Liver (tissue), 9 donors: ENCODE measurements around the gene JMY. TPM values are rescaled to one million over a fixed set of nuclear protein-coding genes. Genes with fewer than 3 reads are reported as not detected.

Experiments used
- DNase-seq: peaks from one replicate; pipeline ENCODE4 v3.0.0-alpha.2; 2017; ENCODE audit warnings: low spot score
- H3K27ac ChIP-seq, 2 donors: one replicate each; pipeline ENCODE4 v1.7.0; 2013; ENCODE audit warnings: inconsistent platforms in 2 of 2, low read length in 2 of 2, control low read depth in 1 of 2, low read depth in 1 of 2, mild to moderate bottlenecking in 1 of 2
- H3K27me3 ChIP-seq, 4 donors: one replicate each; pipeline versions ENCODE4 v1.6.1 to v1.7.0; 2013; ENCODE audit warnings: low read length in 3 of 4, inconsistent platforms in 1 of 4, mild to moderate bottlenecking in 1 of 4, moderate library complexity in 1 of 4; ENCODE audit not compliant: control insufficient read depth in 4 of 4, insufficient read depth in 4 of 4
- H3K36me3 ChIP-seq, 4 donors: one replicate each; pipeline versions ENCODE4 v1.6.1 to v1.7.0; 2013; ENCODE audit warnings: low read length in 3 of 4, mild to moderate bottlenecking in 3 of 4, low read depth in 1 of 4, moderate library complexity in 1 of 4; ENCODE audit not compliant: control insufficient read depth in 4 of 4, insufficient read depth in 3 of 4
- H3K4me1 ChIP-seq, 4 donors: one replicate each; pipeline versions ENCODE4 v1.6.1 to v1.7.0; 2013; ENCODE audit warnings: low read length in 3 of 4, mild to moderate bottlenecking in 3 of 4, moderate library complexity in 1 of 4; ENCODE audit not compliant: control insufficient read depth in 4 of 4, insufficient read depth in 4 of 4
- H3K4me3 ChIP-seq, 3 donors: one replicate each; pipeline versions ENCODE4 v1.6.1 to v1.7.0; 2013; ENCODE audit warnings: low read length in 3 of 3, control low read depth in 1 of 3, low read depth in 1 of 3, mild to moderate bottlenecking in 1 of 3
- H3K9ac ChIP-seq, 2 donors: one replicate each; pipeline ENCODE4 v1.7.0; 2013; ENCODE audit warnings: low read length in 2 of 2, mild to moderate bottlenecking in 2 of 2, moderate library complexity in 2 of 2, control low read depth in 1 of 2, low read depth in 1 of 2
- H3K9me3 ChIP-seq, 4 donors: one replicate each; pipeline versions ENCODE4 v1.6.1 to v1.7.0; 2013; ENCODE audit warnings: low read length in 3 of 4; ENCODE audit not compliant: control insufficient read depth in 4 of 4
- EGR1 ChIP-seq, 2 donors: IDR thresholded peaks; 2 replicates each; pipeline ENCODE4 v1.6.1; 2016 to 2018; ENCODE audit warnings: antibody characterized with exemption in 2 of 2, low read depth in 2 of 2
- FOXA1 ChIP-seq: IDR thresholded peaks from 2 replicates; pipeline ENCODE4 v1.6.1; 2016; ENCODE audit warnings: antibody characterized with exemption
- FOXA2 ChIP-seq: IDR thresholded peaks from 2 replicates; pipeline ENCODE4 v1.6.1; 2016; ENCODE audit warnings: antibody characterized with exemption
- HNF4G ChIP-seq: IDR thresholded peaks from 2 replicates; pipeline ENCODE4 v1.6.1; 2016; ENCODE audit warnings: antibody characterized with exemption
- JUND ChIP-seq, 2 donors: IDR thresholded peaks; 2 replicates each; pipeline ENCODE4 v1.6.1; 2016; ENCODE audit warnings: antibody characterized with exemption in 2 of 2
- NR2F2 ChIP-seq: IDR thresholded peaks from 2 replicates; pipeline ENCODE4 v1.6.1; 2016; ENCODE audit warnings: antibody characterized with exemption
- RAD21 ChIP-seq, 2 donors: IDR thresholded peaks; 2 replicates each; pipeline ENCODE4 v1.6.1; 2016; ENCODE audit warnings: antibody characterized with exemption in 2 of 2, mild to moderate bottlenecking in 2 of 2
- SP1 ChIP-seq: IDR thresholded peaks from 2 replicates; pipeline ENCODE4 v1.6.1; 2018; ENCODE audit warnings: antibody characterized with exemption, mild to moderate bottlenecking
- TAF1 ChIP-seq: conservative IDR thresholded peaks from 2 replicates; pipeline ENCODE4 v1.6.1; 2016; ENCODE audit warnings: antibody characterized with exemption, mild to moderate bottlenecking
- YY1 ChIP-seq: IDR thresholded peaks from 2 replicates; pipeline ENCODE4 v1.6.1; 2016; ENCODE audit warnings: antibody characterized with exemption, mild to moderate bottlenecking
- WGBS: extraction: QIAGEN DNeasy Blood & Tissue Kit; methylation state at CpG from one replicate; pipeline ENCODE4 v1.1.7; 2013; 5-methylcytosine and 5-hydroxymethylcytosine counted together
- polyA plus RNA-seq, 2 donors: library from polyadenylated mRNA; stranded (reverse) in 1 of 2; unstranded in 1 of 2; fragments of 200-250 nt in 1 of 2; fragments of >200 nt in 1 of 2; fragmentation: Nextera tagmentation in 1 of 2; extraction: Ambion mirVana in 1 of 2; gene quantifications; one replicate each; pipeline versions ENCODE4 v1.2.1 to v1.2.3, GENCODE V29; 2013 to 2015
- total RNA-seq, 2 donors: library from RNA; depleted of rRNA; stranded (reverse); fragments of >200 nt; gene quantifications; one replicate each; pipeline ENCODE4 v1.2.3, GENCODE V29; 2014
- TF ChIP-seq, protein P1 (sequence below): IDR thresholded peaks from 2 replicates; pipeline ENCODE4 v1.6.1; 2016; ENCODE audit warnings: antibody characterized with exemption
- TF ChIP-seq, protein P2 (sequence below): IDR thresholded peaks from 2 replicates; pipeline ENCODE4 v1.6.1; 2016; ENCODE audit warnings: antibody characterized with exemption, mild to moderate bottlenecking
- TF ChIP-seq, protein P3 (sequence below): IDR thresholded peaks from 2 replicates; pipeline ENCODE4 v1.6.1; 2016; ENCODE audit warnings: antibody characterized with exemption
- donor health status: healthy.
- donor health status: healthy.
- donor health status: healthy.
- donor health status: healthy.
- donor health status: healthy.

The JMY gene
- total and polyA plus RNA-seq, 4 donors: 2.4 to 9.7 (median 6.2) TPM

DNA sequence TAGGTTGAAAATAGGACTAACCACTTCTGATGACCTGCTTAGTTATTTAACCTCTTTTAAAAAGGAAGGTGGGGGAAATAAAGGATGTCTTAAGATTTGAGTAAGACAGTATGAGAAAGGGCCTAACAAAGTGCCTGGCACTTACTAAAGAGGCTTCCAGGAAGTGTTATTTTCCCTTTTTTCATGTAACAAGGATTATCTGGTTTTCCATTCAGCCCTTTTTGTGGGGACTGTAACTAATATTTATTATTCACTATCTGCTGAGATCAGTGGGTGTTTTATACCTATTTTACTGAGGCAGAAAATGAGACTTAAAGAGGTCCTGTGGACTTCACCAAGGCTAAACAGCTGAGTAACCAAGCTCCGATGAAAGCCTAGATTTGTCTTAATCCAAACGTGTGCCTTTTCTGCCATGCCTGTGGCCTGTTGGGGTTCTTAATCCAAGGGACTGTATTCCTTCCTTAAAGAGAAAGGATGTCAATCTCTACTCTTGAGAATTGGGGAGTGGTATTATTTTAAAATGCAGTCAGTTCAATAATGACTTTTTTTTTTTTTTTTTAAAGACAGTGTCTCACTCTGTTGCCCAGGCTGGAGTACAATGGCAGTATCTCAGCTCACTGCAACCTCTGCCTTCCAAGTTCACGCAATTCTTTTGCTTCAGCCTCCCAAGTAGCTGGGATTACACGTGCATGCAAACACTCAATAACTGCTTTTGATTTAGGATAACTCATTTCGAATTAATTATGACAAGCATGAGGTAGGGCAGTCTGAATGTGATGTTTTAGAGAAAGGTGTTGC, 6.5 kb downstream of the JMY start:
- H3K9ac ChIP-seq: no peak overlapping the region
- TF ChIP-seq JUND (IDR thresholded peaks at IDR 0.05): no peak
- TF ChIP-seq FOXA2: no peak
- no peak for TF ChIP-seq TAF1
- TF ChIP-seq, protein P1, sequence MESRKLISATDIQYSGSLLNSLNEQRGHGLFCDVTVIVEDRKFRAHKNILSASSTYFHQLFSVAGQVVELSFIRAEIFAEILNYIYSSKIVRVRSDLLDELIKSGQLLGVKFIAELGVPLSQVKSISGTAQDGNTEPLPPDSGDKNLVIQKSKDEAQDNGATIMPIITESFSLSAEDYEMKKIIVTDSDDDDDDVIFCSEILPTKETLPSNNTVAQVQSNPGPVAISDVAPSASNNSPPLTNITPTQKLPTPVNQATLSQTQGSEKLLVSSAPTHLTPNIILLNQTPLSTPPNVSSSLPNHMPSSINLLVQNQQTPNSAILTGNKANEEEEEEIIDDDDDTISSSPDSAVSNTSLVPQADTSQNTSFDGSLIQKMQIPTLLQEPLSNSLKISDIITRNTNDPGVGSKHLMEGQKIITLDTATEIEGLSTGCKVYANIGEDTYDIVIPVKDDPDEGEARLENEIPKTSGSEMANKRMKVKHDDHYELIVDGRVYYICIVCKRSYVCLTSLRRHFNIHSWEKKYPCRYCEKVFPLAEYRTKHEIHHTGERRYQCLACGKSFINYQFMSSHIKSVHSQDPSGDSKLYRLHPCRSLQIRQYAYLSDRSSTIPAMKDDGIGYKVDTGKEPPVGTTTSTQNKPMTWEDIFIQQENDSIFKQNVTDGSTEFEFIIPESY: no peak
- TF ChIP-seq HNF4G: no peak
- no peak for TF ChIP-seq YY1
- TF ChIP-seq RAD21 (IDR thresholded peaks at IDR 0.05): no peak
- no peak for TF ChIP-seq FOXA1
- TF ChIP-seq EGR1 (IDR thresholded peaks at IDR 0.05; ENCODE audit: low read depth in 2 of 2): no peak
- no peak for TF ChIP-seq NR2F2
- TF ChIP-seq, protein P2, sequence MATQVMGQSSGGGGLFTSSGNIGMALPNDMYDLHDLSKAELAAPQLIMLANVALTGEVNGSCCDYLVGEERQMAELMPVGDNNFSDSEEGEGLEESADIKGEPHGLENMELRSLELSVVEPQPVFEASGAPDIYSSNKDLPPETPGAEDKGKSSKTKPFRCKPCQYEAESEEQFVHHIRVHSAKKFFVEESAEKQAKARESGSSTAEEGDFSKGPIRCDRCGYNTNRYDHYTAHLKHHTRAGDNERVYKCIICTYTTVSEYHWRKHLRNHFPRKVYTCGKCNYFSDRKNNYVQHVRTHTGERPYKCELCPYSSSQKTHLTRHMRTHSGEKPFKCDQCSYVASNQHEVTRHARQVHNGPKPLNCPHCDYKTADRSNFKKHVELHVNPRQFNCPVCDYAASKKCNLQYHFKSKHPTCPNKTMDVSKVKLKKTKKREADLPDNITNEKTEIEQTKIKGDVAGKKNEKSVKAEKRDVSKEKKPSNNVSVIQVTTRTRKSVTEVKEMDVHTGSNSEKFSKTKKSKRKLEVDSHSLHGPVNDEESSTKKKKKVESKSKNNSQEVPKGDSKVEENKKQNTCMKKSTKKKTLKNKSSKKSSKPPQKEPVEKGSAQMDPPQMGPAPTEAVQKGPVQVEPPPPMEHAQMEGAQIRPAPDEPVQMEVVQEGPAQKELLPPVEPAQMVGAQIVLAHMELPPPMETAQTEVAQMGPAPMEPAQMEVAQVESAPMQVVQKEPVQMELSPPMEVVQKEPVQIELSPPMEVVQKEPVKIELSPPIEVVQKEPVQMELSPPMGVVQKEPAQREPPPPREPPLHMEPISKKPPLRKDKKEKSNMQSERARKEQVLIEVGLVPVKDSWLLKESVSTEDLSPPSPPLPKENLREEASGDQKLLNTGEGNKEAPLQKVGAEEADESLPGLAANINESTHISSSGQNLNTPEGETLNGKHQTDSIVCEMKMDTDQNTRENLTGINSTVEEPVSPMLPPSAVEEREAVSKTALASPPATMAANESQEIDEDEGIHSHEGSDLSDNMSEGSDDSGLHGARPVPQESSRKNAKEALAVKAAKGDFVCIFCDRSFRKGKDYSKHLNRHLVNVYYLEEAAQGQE: no peak
- TF ChIP-seq, protein P3, sequence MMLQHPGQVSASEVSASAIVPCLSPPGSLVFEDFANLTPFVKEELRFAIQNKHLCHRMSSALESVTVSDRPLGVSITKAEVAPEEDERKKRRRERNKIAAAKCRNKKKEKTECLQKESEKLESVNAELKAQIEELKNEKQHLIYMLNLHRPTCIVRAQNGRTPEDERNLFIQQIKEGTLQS: no peak
- TF ChIP-seq SP1: no peak
- no peak overlapping the region for H3K27ac ChIP-seq
- DNase-seq: no peak
- H3K9me3 ChIP-seq: no peaks in the 10 kb centered on the region
- H3K27me3 ChIP-seq: no peaks in the 10 kb centered on the region
- 89% methylated on average over 5 of the region's 5 CpGs for WGBS
- no peaks in the 10 kb centered on the region for H3K36me3 ChIP-seq
- no peak overlapping the region for H3K4me3 ChIP-seq
- H3K4me1 ChIP-seq: peaks cover 3 to 22% (median 6%) of the 10 kb centered on the region in 4 donors

DNA sequence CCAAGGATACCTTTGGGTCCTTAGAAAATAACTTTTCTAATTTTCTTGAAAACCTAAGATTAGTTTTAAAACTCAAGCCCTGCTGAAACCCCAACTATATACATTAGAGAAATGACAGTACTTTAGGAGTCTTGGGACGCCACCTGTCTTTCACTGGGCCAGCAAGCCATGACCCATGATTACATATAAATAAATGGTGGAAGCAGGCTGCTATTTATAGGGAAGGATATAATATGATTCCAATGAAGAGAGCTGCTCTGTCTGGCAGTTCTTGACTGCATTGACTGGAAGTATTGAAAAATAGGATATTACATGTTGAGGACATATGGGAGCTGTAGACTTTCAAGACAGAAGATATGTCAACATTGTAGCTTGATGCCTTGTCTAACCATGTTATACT, 7.3 kb downstream of the JMY start:
- no peak for DNase-seq

More for the DNA sequence above, 7.3 kb downstream of the JMY start:
- H3K27ac ChIP-seq: no peak overlapping the region
- peaks cover 3 to 14% (median 5%) of the 10 kb centered on the region in 4 donors for H3K4me1 ChIP-seq
- TF ChIP-seq JUND (IDR thresholded peaks at IDR 0.05) (no peak), TAF1 (no peak), YY1 (no peak), FOXA1 (no peak), FOXA2 (no peak), RAD21 (IDR thresholded peaks at IDR 0.05) (no peak), EGR1 (IDR thresholded peaks at IDR 0.05; ENCODE audit: low read depth in 2 of 2) (no peak)
- TF ChIP-seq, protein P2: no peak
- TF ChIP-seq, protein P3: no peak
- TF ChIP-seq, protein P1: no peak
- no peaks in the 10 kb centered on the region for H3K36me3 ChIP-seq
- H3K9me3 ChIP-seq: no peaks in the 10 kb centered on the region
- H3K4me3 ChIP-seq: no peak overlapping the region
- no peaks in the 10 kb centered on the region for H3K27me3 ChIP-seq
- 99% methylated on average over 1 of the region's 1 CpG for WGBS
- no peak overlapping the region for H3K9ac ChIP-seq
